Activated naive CD4-positive, alpha-beta T cell treated with anti-CD3 and anti-CD28 coated beads, Interleukin-2, amount 10 ng/mL, durations not matched to agents 7 days and 5 days (primary cell): ENCODE results near the gene PUSL1.
"Not testable (repeated sequence)": the region's sequence is repeated elsewhere in the genome, so short reads cannot be mapped to it uniquely, and the experiment has no call there.

Experiments used
- CTCF ChIA-PET: fragments of 350-600 bp; sonication (Branson Sonifier 250); formaldehyde crosslinking; loops from one replicate; lab custom pipeline; 2021; ENCODE audit warnings: antibody characterized with exemption; lab: Charles Lee
- DNase-seq: peaks from one replicate; pipeline ENCODE4 v3.0.0-alpha.2; 2020
- H3K27ac Mint-ChIP-seq: one replicate; pipeline ENCODE4 v1.8.0; 2021; ENCODE audit warnings: mild to moderate bottlenecking, moderate library complexity, mixed read lengths
- H3K27me3 Mint-ChIP-seq: one replicate; pipeline ENCODE4 v1.8.0; 2021; ENCODE audit warnings: mild to moderate bottlenecking, mixed read lengths
- H3K36me3 Mint-ChIP-seq: one replicate; pipeline ENCODE4 v1.8.0; 2021; ENCODE audit warnings: mixed read lengths
- H3K4me1 Mint-ChIP-seq: one replicate; pipeline ENCODE4 v1.8.0; 2021; ENCODE audit warnings: mixed read lengths
- H3K4me3 Mint-ChIP-seq: one replicate; pipeline ENCODE4 v1.8.0; 2021; ENCODE audit warnings: mild to moderate bottlenecking, moderate library complexity, mixed read lengths
- H3K9me3 Mint-ChIP-seq: one replicate; pipeline ENCODE4 v1.8.0; 2021; ENCODE audit warnings: mixed read lengths

Gene PUSL1

GRCh38 chr1:1314237-1314586 is 5.8 kb downstream of the PUSL1 start:
- Mint-ChIP-seq H3K4me1 (peaks cover 7% of the 10 kb centered on the region), H3K9me3 (no peaks in the 10 kb centered on the region), H3K27me3 (no peaks in the 10 kb centered on the region), H3K27ac (no peak overlapping the region), H3K4me3 (no peak overlapping the region), H3K36me3 (peaks cover 28% of the 10 kb centered on the region)
- CTCF ChIA-PET: no interaction called here
- DNase-seq: no peak

DNA sequence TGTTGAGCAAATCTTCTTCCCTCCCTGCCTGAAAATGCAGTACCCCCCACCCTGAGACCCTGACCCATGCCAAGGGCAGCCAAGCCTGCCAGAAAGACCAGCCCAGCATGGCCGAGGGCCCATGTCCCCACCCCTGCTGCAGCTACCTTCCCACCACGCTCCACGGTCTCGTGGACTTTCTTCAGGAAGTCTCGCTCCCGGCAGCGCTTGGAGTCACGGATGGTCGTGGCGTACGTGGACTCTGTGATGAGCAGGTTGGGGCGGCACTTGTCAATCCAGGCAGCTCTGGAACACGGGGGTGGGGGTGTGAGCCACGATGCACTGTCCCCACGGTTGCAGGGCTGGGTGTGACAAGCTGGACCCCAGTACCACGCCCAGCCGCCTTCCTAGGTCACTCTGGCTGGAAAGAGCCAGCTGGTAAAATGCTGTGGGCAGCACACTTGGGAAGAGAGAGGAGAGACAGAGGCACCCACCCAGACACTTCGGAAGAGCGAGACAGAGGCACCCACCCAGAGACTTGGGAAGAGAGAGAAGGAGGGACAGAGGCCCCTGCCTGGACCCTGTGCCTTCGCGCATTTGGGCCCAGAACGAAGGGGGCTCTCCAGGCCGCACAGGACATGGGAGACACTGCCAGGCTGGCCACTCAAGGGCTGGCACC is 6.4 kb downstream of the PUSL1 start:
- Mint-ChIP-seq H3K27ac (no peak overlapping the region), H3K4me1 (peaks cover 4% of the 10 kb centered on the region), H3K4me3 (no peak overlapping the region), H3K9me3 (no peaks in the 10 kb centered on the region), H3K27me3 (no peaks in the 10 kb centered on the region), H3K36me3 (peaks cover 31% of the 10 kb centered on the region)
- CTCF ChIA-PET: no interaction called here
- no peak for DNase-seq

DNA sequence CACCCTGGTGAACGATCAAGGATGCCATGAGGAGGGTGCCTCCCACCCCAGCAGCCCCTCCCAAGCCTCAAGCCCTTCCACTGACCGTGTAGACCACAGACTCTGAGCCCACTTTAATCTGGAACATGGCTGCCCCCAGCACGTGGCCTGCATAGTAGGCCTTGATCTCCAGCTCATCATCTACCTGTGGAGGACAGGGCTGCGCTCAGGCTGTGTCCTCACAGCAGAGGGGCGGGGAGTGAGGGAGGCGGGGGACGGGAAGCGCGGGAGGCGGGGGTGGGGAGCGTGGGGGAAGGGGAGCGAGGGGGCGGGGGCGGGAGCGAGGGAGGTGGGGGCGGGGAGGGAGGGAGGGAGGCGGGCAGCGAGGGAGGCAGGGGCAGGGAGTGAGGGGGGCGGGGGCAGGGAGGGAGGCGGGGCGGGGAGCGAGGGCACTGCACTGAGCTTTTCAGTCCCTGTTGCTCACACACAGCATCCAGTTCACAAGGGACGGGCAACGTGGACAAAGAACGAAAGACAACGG is 7.1 kb downstream of the PUSL1 start:
- Mint-ChIP-seq H3K36me3 (peaks cover 31% of the 10 kb centered on the region), H3K9me3 (no peaks in the 10 kb centered on the region), H3K4me3 (no peak overlapping the region), H3K27me3 (no peaks in the 10 kb centered on the region), H3K27ac (no peak overlapping the region), H3K4me1 (peaks cover under 1% of the 10 kb centered on the region)
- no peak for DNase-seq
- CTCF ChIA-PET: no interaction called here

DNA sequence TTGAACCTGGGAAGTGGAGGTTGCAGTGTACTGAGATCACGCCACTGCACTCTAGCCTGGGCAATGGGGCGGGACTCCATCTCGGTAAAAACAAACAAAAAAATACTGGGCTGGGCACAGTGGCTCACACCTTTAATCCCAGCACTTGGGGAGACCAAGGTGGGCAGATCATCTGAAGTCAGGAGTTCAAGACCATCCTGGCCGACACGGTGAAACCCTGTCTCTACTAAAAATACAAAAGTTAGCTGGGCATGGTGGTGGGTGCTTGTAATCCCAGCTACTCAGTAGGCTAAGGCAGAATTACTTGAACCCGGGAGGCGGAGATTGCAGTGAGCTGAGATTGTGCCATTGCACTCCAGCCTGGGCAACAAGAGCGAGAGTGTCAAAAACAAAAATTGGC is 7.8 kb downstream of the PUSL1 start:
- H3K27me3 Mint-ChIP-seq, H3K9me3 Mint-ChIP-seq, H3K27ac Mint-ChIP-seq, CTCF ChIA-PET, H3K4me1 Mint-ChIP-seq, DNase-seq, H3K4me3 Mint-ChIP-seq: not testable (repeated sequence)
- H3K36me3 Mint-ChIP-seq: peaks cover 29% of the 10 kb centered on the region

DNA sequence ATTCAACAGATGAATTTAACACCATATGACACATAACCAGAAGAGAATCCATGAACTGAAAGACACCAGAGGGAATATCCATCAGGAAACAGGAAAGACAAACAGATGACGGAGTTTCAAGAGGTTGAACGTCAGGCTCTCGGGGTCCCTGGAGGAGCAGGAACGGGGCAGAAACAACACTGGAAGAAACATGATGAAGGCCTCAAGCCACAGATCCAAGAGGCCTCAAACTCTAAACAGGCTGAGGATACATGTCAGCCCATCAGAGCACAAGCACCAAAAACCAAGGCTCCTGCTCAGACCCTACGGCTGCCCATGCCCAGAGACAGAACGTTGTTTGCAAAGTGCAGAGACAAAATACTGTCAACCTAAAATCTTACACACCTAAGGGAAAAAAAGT is 9.0 kb downstream of the PUSL1 start:
- no peak overlapping the region for H3K27ac Mint-ChIP-seq
- H3K9me3 Mint-ChIP-seq: no peaks in the 10 kb centered on the region
- peaks cover 5% of the 10 kb centered on the region for H3K4me1 Mint-ChIP-seq
- CTCF ChIA-PET: no interaction called here
- no peak overlapping the region for H3K4me3 Mint-ChIP-seq
- H3K36me3 Mint-ChIP-seq: peaks cover 29% of the 10 kb centered on the region
- DNase-seq: no peak
- H3K27me3 Mint-ChIP-seq: no peaks in the 10 kb centered on the region

- DNase-seq: no peak
- peaks cover 25% of the 10 kb centered on the region for H3K36me3 Mint-ChIP-seq
- H3K27me3 Mint-ChIP-seq: no peaks in the 10 kb centered on the region
- H3K4me3 Mint-ChIP-seq: no peak overlapping the region
- peaks cover 11% of the 10 kb centered on the region for H3K4me1 Mint-ChIP-seq
- no peak overlapping the region for H3K27ac Mint-ChIP-seq
- no peaks in the 10 kb centered on the region for H3K9me3 Mint-ChIP-seq
- CTCF ChIA-PET: no interaction called here
Observed at GRCh38 chr1:1318131-1318652, 9.8 kb downstream of the PUSL1 start.

DNA sequence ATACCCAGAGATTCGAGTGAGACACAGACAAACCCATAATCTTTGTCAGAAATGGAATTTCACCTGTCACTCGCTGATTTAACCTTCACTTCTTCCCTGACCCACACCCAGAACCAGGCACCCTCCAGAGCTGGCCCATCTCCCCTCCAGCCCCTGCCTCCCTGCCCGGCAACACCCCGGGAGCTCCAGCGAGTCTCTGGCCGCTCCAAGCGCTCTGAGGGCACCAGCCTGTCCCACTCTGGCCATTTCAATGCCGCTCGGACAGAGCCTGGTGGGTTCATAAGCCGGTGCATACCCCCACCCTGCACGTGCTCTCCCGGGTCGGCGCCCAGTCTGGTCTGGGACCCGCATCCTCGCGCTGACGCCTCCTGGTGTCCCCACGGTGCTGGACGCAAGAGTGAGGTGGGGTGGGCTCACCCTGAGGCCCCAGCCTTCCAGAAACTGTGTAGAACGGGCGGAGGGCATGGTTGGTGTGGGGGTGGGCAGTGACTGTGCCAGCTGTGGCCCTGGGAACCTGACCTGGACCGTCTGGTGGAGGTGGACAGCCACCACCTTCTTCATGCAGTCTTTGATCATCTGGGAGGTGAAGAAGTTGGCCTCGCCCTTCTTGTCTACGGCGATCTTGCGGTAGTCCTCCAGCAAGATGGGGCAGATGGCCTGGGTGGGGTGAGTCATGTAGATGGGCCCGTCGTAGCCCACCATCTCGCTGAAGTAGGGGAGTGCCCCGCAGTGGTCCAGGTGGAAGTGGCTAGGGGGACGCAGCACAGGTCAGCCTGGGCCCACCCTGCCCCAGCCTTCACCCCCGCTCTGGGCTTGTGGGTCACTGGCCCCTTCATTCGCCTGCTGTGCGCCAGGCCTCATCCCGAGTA is 10.6 kb downstream of the PUSL1 start:
- H3K27ac Mint-ChIP-seq: no peak overlapping the region
- no peak for DNase-seq
- CTCF ChIA-PET: no interaction called here
- no peaks in the 10 kb centered on the region for H3K27me3 Mint-ChIP-seq
- H3K9me3 Mint-ChIP-seq: no peaks in the 10 kb centered on the region
- no peak overlapping the region for H3K4me3 Mint-ChIP-seq
- H3K36me3 Mint-ChIP-seq: peaks cover 26% of the 10 kb centered on the region
- peaks cover 16% of the 10 kb centered on the region for H3K4me1 Mint-ChIP-seq

DNA sequence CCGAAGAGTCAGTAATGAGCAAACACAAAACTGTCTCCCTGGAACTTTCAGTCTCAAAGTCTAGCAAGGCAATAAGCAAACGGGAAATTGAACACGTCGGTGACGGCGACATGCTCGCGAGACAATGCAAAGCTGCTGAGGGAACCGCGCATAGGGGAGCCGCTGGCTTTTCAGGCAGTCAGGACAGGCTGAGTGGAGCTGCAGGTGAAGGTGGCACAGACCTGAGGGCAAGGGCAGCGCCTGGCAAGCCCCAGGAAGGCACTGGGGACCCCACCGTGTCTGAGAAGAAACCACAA is 11.2 kb downstream of the PUSL1 start:
- peaks cover 26% of the 10 kb centered on the region for H3K36me3 Mint-ChIP-seq
- no peaks in the 10 kb centered on the region for H3K9me3 Mint-ChIP-seq
- DNase-seq: no peak
- CTCF ChIA-PET: no interaction called here
- no peaks in the 10 kb centered on the region for H3K27me3 Mint-ChIP-seq
- H3K4me1 Mint-ChIP-seq: peaks cover 17% of the 10 kb centered on the region
- H3K4me3 Mint-ChIP-seq: no peak overlapping the region
- H3K27ac Mint-ChIP-seq: no peak overlapping the region

DNA sequence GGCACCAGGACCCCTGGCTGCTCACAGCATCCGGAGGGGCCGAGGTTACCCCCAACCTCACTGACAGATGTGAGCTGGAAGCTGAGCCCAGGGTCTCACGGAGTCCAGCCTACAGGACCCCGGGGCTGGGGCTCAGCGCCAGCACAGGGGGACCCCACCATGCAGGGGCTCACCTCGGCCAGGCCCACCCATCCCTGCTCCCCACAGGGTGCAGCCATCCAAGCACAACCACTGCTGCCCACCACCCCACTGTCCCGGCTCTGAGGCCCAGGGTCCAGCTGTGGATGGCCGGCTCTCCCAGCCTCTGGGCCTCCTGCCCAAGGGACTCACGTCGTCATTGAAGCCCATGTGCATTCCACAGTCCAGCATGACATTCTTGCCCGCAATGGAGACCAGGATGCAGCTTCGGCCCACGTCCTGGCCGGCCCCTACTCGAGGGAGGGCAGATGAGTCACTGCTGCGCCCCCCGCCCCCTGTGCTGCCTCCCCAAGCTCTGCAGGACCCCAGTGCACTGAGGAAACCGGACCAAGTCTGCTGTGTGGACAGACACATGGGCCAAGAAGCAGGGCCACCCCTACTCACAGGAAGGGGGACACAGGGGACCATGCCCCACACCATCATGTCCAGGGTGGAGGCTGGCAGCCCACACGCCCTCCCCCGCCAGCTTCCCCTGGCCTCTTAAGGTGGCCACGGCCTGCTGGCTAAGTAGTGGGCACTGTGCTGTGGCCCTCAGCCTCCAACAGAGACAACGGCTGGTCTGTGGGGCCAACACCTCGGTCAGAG is 12.5 kb downstream of the PUSL1 start:
- Mint-ChIP-seq H3K27ac (no peak overlapping the region), H3K4me1 (peaks cover 24% of the 10 kb centered on the region)

GRCh38 chr1:1321477-1321876 is 13.1 kb downstream of the PUSL1 start:
- DNase-seq: no peak
- CTCF ChIA-PET: no interaction called here
- no peak overlapping the region for H3K4me3 Mint-ChIP-seq
- peaks cover 30% of the 10 kb centered on the region for H3K4me1 Mint-ChIP-seq
- no peak overlapping the region for H3K27ac Mint-ChIP-seq
- H3K27me3 Mint-ChIP-seq: no peaks in the 10 kb centered on the region
- no peaks in the 10 kb centered on the region for H3K9me3 Mint-ChIP-seq
- H3K36me3 Mint-ChIP-seq: peaks cover 18% of the 10 kb centered on the region

More for the DNA sequence above, 12.5 kb downstream of the PUSL1 start:
- Mint-ChIP-seq H3K36me3 (peaks cover 21% of the 10 kb centered on the region), H3K27me3 (no peaks in the 10 kb centered on the region), H3K9me3 (no peaks in the 10 kb centered on the region), H3K4me3 (no peak overlapping the region)
- DNase-seq: no peak
- CTCF ChIA-PET: no interaction called here

- CTCF ChIA-PET: no interaction called here
- no peak for DNase-seq
- H3K27ac Mint-ChIP-seq: no peak overlapping the region
- H3K4me3 Mint-ChIP-seq: peak overlapping the region; percentile 95
- H3K4me1 Mint-ChIP-seq: peaks cover 30% of the 10 kb centered on the region
- H3K9me3 Mint-ChIP-seq: no peaks in the 10 kb centered on the region
- no peaks in the 10 kb centered on the region for H3K27me3 Mint-ChIP-seq
- peaks cover 16% of the 10 kb centered on the region for H3K36me3 Mint-ChIP-seq
Observed at GRCh38 chr1:1322418-1322817, 14.0 kb downstream of the PUSL1 start.

DNA sequence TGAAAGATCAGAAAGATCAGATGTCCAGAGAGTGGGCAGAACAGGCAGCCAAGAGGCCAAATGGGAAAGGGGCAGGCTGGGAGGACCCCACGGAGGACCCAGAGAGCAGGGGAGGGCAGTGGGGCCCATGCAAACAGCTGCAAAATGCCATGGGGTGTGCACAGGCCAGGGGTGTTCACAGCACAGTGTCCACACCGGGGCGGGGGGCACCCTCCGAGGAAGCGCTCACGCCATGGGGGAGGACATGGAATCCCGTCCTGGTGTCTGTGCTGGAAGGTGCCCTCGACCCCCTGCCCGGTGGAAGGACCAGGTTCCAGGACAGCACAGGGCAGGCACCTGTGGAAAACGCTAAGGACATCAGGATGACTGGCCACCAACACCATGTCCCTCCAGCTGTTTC is 14.6 kb downstream of the PUSL1 start:
- no peaks in the 10 kb centered on the region for H3K9me3 Mint-ChIP-seq
- H3K27me3 Mint-ChIP-seq: no peaks in the 10 kb centered on the region
- DNase-seq: no peak
- H3K4me1 Mint-ChIP-seq: peaks cover 30% of the 10 kb centered on the region
- peak overlapping the region; percentile 96 for H3K27ac Mint-ChIP-seq
- H3K4me3 Mint-ChIP-seq: peak overlapping the region; percentile 95
- CTCF ChIA-PET: interaction anchor here (1.4 kb wide), 1 partner anchor 49 kb away, joined by 3 read pairs; no protein-coding TSS in a partner anchor
- peaks cover 15% of the 10 kb centered on the region for H3K36me3 Mint-ChIP-seq

DNA sequence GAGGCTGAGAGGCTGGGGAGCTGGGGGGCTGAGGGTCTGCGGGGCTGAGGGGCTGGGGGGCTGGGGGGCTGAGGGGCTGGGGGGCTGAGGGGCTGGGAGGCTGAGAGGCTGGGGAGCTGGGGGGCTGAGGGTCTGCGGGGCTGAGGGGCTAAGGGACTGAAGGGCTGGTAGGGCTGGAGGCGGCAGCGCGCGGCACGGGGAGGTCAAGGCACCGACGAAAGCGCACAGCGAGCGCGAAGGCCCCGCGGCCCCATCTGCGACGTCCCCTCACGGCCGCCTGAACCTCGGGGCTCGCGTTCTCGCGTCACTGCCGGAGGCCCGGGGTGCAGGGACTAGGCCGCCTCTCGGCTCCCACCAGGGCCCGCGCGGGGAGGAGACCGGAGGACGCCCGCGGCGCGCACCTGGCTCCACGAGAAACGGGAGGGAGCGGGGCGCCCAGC is 15.7 kb downstream of the PUSL1 start:
- Mint-ChIP-seq H3K4me3 (peak overlapping the region; percentile 87), H3K36me3 (peaks cover 13% of the 10 kb centered on the region), H3K4me1 (peaks cover 30% of the 10 kb centered on the region), H3K27ac (peak overlapping the region; percentile 64), H3K27me3 (no peaks in the 10 kb centered on the region), H3K9me3 (no peaks in the 10 kb centered on the region)
- DNase-seq: no peak
- CTCF ChIA-PET: interaction anchor here (1.4 kb wide), 1 partner anchor 48 kb away, joined by 3 read pairs; no protein-coding TSS in a partner anchor
